Astrocyte (in vitro differentiated cells and primary cell): Measurements from ENCODE around the gene HLF. TPM values are rescaled to one million over a fixed set of nuclear protein-coding genes. Genes with fewer than 3 reads are reported as not detected.

ENCODE experiments used
- DNase-seq: peaks from one replicate; pipeline ENCODE4 v3.0.0-alpha.2; 2010; ENCODE audit warnings: low read depth
- FAIRE-seq: peaks from 2 replicates; lab custom pipeline; 2011; peaks lifted over from hg19 to GRCh38; lab: Jason Lieb, UNC
- H2AFZ ChIP-seq: 2 replicates; pipeline ENCODE4 v1.6.0; 2012; ENCODE audit warnings: low read depth, low read length, inconsistent platforms
- H3K27ac ChIP-seq: 2 replicates; pipeline ENCODE4 v1.5.1; 2011; ENCODE audit warnings: low read depth, low read length, inconsistent platforms
- H3K27me3 ChIP-seq: 2 replicates; pipeline ENCODE4 v1.6.0; 2011; ENCODE audit warnings: low read length, inconsistent platforms; ENCODE audit not compliant: insufficient read depth
- H3K36me3 ChIP-seq: 2 replicates; pipeline ENCODE4 v1.5.1; 2011; ENCODE audit warnings: low read length, inconsistent platforms; ENCODE audit not compliant: insufficient read depth
- H3K4me1 ChIP-seq: 2 replicates; pipeline ENCODE4 v1.5.1; 2011; ENCODE audit warnings: low read length, inconsistent platforms; ENCODE audit not compliant: insufficient read depth
- H3K4me2 ChIP-seq: 2 replicates; pipeline ENCODE4 v1.6.0; 2012; ENCODE audit warnings: low read length, inconsistent platforms
- H3K4me3 ChIP-seq: 2 replicates; pipeline ENCODE4 v1.5.1; 2011; ENCODE audit warnings: low read depth, mild to moderate bottlenecking, low read length, inconsistent platforms; ENCODE audit not compliant: insufficient read depth
- H3K79me2 ChIP-seq: 2 replicates; pipeline ENCODE4 v1.6.0; 2012; ENCODE audit warnings: mild to moderate bottlenecking, low read length, inconsistent platforms; ENCODE audit not compliant: insufficient read depth
- H3K9ac ChIP-seq: 2 replicates; pipeline ENCODE4 v1.6.0; 2012; ENCODE audit warnings: mild to moderate bottlenecking, low read length, inconsistent platforms
- H3K9me3 ChIP-seq: 2 replicates; pipeline ENCODE4 v1.5.1; 2012; ENCODE audit warnings: low read depth, mild to moderate bottlenecking, low read length, inconsistent platforms; ENCODE audit not compliant: insufficient read depth
- H4K20me1 ChIP-seq: 2 replicates; pipeline ENCODE4 v1.6.0; 2012; ENCODE audit warnings: low read length, inconsistent platforms; ENCODE audit not compliant: insufficient read depth
- H3K27ac Mint-ChIP-seq: one replicate; pipeline ENCODE4 v1.8.0; 2021; ENCODE audit warnings: mild to moderate bottlenecking, mixed read lengths; ENCODE audit not compliant: unreplicated experiment
- H3K27me3 Mint-ChIP-seq: one replicate; pipeline ENCODE4 v1.8.0; 2021; ENCODE audit warnings: low read depth, mixed read lengths; ENCODE audit not compliant: unreplicated experiment
- H3K36me3 Mint-ChIP-seq: one replicate; pipeline ENCODE4 v1.8.0; 2021; ENCODE audit warnings: low read depth, mixed read lengths; ENCODE audit not compliant: unreplicated experiment
- H3K4me1 Mint-ChIP-seq: one replicate; pipeline ENCODE4 v1.8.0; 2021; ENCODE audit warnings: low read depth, mixed read lengths; ENCODE audit not compliant: unreplicated experiment
- H3K4me3 Mint-ChIP-seq: one replicate; pipeline ENCODE4 v1.8.0; 2021; ENCODE audit warnings: mild to moderate bottlenecking, moderate library complexity, mixed read lengths; ENCODE audit not compliant: unreplicated experiment
- H3K9me3 Mint-ChIP-seq: one replicate; pipeline ENCODE4 v1.8.0; 2021; ENCODE audit warnings: mild to moderate bottlenecking, mixed read lengths; ENCODE audit not compliant: unreplicated experiment
- EZH2 ChIP-seq: IDR thresholded peaks from 2 replicates; pipeline ENCODE4 v1.6.1; 2012; ENCODE audit warnings: mild to moderate bottlenecking, low read length, inconsistent platforms; ENCODE audit not compliant: insufficient read depth
- total RNA-seq: library from RNA; stranded (reverse); gene quantifications from 2 replicates; pipeline ENCODE4 v1.2.1, GENCODE V29; 2021
- TF ChIP-seq, protein P1 (sequence below): IDR thresholded peaks from 2 replicates; pipeline ENCODE4 v1.5.1; 2011; ENCODE audit warnings: low read depth, mild to moderate bottlenecking, inconsistent platforms, low read length, moderate library complexity; ENCODE audit not compliant: insufficient read depth

Gene HLF
- total RNA-seq, 1 donor from 2014 or later = not detected

- no peaks in the 10 kb centered on the region for H3K36me3 ChIP-seq
- no peaks in the 10 kb centered on the region for H3K9me3 ChIP-seq
- Mint-ChIP-seq H3K9me3 (peaks cover 2% of the 10 kb centered on the region), H3K4me1 (no peaks in the 10 kb centered on the region), H3K4me3 (no peak overlapping the region), H3K27ac (no peak overlapping the region), H3K27me3 (peaks cover 1% of the 10 kb centered on the region), H3K36me3 (no peaks in the 10 kb centered on the region)
- H3K27me3 ChIP-seq = no peaks in the 10 kb centered on the region
- no peak overlapping the region for H3K4me3 ChIP-seq
- H4K20me1 ChIP-seq = no peaks in the 10 kb centered on the region
- FAIRE-seq (no peak), DNase-seq (no peak)
- TF ChIP-seq, protein P1, sequence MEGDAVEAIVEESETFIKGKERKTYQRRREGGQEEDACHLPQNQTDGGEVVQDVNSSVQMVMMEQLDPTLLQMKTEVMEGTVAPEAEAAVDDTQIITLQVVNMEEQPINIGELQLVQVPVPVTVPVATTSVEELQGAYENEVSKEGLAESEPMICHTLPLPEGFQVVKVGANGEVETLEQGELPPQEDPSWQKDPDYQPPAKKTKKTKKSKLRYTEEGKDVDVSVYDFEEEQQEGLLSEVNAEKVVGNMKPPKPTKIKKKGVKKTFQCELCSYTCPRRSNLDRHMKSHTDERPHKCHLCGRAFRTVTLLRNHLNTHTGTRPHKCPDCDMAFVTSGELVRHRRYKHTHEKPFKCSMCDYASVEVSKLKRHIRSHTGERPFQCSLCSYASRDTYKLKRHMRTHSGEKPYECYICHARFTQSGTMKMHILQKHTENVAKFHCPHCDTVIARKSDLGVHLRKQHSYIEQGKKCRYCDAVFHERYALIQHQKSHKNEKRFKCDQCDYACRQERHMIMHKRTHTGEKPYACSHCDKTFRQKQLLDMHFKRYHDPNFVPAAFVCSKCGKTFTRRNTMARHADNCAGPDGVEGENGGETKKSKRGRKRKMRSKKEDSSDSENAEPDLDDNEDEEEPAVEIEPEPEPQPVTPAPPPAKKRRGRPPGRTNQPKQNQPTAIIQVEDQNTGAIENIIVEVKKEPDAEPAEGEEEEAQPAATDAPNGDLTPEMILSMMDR = no peak
- TF ChIP-seq EZH2 = no peak
- no peaks in the 10 kb centered on the region for H3K4me1 ChIP-seq
- H3K79me2 ChIP-seq = no peaks in the 10 kb centered on the region
- no peak overlapping the region for H3K9ac ChIP-seq
- H3K4me2 ChIP-seq = no peak overlapping the region
- H3K27ac ChIP-seq = no peak overlapping the region
- no peak overlapping the region for H2AFZ ChIP-seq
These were observed 59.7 kb downstream of the HLF start for GRCh38 chr17:55324296-55324978.

GRCh38 chr17:55325406-55325805 is 60.6 kb downstream of the HLF start:
- TF ChIP-seq, protein P1 = no peak
- TF ChIP-seq EZH2 = no peak
- no peak overlapping the region for H3K4me2 ChIP-seq
- H3K4me1 Mint-ChIP-seq = no peaks in the 10 kb centered on the region
- H3K4me1 ChIP-seq = no peaks in the 10 kb centered on the region
- H3K27ac ChIP-seq = no peak overlapping the region
- H3K27me3 Mint-ChIP-seq = peaks cover 3% of the 10 kb centered on the region
- H2AFZ ChIP-seq = no peak overlapping the region
- H3K9me3 ChIP-seq = no peaks in the 10 kb centered on the region
- H4K20me1 ChIP-seq = no peaks in the 10 kb centered on the region
- DNase-seq (no peak), FAIRE-seq (no peak)
- H3K9me3 Mint-ChIP-seq = peaks cover 4% of the 10 kb centered on the region
- H3K27ac Mint-ChIP-seq = no peak overlapping the region
- H3K36me3 Mint-ChIP-seq = no peaks in the 10 kb centered on the region
- no peaks in the 10 kb centered on the region for H3K36me3 ChIP-seq
- H3K9ac ChIP-seq = no peak overlapping the region
- no peaks in the 10 kb centered on the region for H3K27me3 ChIP-seq
- no peak overlapping the region for H3K4me3 Mint-ChIP-seq
- no peaks in the 10 kb centered on the region for H3K79me2 ChIP-seq
- H3K4me3 ChIP-seq = no peak overlapping the region

DNA sequence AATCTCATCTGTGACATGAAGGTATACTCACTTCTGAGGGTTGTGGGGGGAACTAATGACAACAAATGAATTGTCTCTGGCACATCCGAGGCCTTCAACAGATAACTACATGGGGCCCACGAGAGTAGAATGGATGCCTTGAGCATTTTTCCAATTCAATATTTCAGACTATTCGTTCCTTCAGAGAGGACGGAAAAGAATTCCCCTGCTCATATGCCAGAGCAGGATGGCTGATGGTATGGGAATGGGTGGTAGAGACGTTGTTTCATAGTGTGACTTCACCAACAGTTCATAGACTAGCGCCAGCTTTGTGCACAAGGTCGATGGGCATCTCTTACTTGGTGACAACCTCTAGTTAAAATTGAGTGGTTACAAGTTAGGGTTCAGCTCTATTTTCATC is 61.3 kb downstream of the HLF start:
- peaks cover 5% of the 10 kb centered on the region for H3K9me3 Mint-ChIP-seq
- Histone ChIP-seq H3K9me3 (no peaks in the 10 kb centered on the region), H3K27ac (no peak overlapping the region), H3K79me2 (no peaks in the 10 kb centered on the region), H3K4me2 (no peak overlapping the region), H4K20me1 (no peaks in the 10 kb centered on the region), H3K9ac (no peak overlapping the region), H2AFZ (no peak overlapping the region), H3K4me1 (no peaks in the 10 kb centered on the region), H3K36me3 (no peaks in the 10 kb centered on the region), H3K27me3 (no peaks in the 10 kb centered on the region), H3K4me3 (no peak overlapping the region)
- no peaks in the 10 kb centered on the region for H3K4me1 Mint-ChIP-seq
- no peak for FAIRE-seq
- H3K4me3 Mint-ChIP-seq = no peak overlapping the region
- H3K27me3 Mint-ChIP-seq = peaks cover 4% of the 10 kb centered on the region
- DNase-seq = no peak
- TF ChIP-seq, protein P1 = no peak
- no peak for TF ChIP-seq EZH2
- no peak overlapping the region for H3K27ac Mint-ChIP-seq
- H3K36me3 Mint-ChIP-seq = no peaks in the 10 kb centered on the region
